ENCODE results near the gene PHLDA2.

GRCh38 chr11:2916892-2917645 lies 12.2 kb downstream of the PHLDA2 start:
- TF ChIP-seq ZBTB21 (CRISPR knock-in tag; IDR thresholded peaks at IDR 0.05) (no peak), ZNF121 (CRISPR knock-in tag; IDR thresholded peaks at IDR 0.05) (no peak), POLR2A (IDR thresholded peaks at IDR 0.05; ENCODE audit: insufficient read depth in 1 of 2, low read depth in 2 of 2, low read length in 2 of 2) (no peak), POLR2AphosphoS2 (IDR thresholded peaks at IDR 0.05; ENCODE audit: low read depth, low read length) (no peak), SMARCE1 (IDR thresholded peaks at IDR 0.05; ENCODE audit: borderline replicate concordance) (no peak), ZNF672 (CRISPR knock-in tag; IDR thresholded peaks at IDR 0.05) (no peak), TAF1 (CRISPR knock-in tag; IDR thresholded peaks at IDR 0.05) (no peak), ZNF589 (CRISPR knock-in tag; conservative IDR thresholded peaks at IDR 0.05) (no peak), ATF1 (CRISPR knock-in tag; IDR thresholded peaks at IDR 0.05) (no peak)

Measured in HepG2 (cell line).